Adipocyte (in vitro differentiated cells): ENCODE data around the gene SHROOM3.

Experiments
- DNase-seq: peaks from one replicate; pipeline ENCODE4 v3.0.0-alpha.2; 2015; ENCODE audit warnings: low read depth
- H3K27me3 ChIP-seq: replicated peaks from 2 replicates; pipeline ENCODE4 v1.7.0; 2013; ENCODE audit warnings: mild to moderate bottlenecking, low read length, moderate library complexity; ENCODE audit not compliant: control insufficient read depth, insufficient read depth
- H3K36me3 ChIP-seq: 2 replicates; pipeline ENCODE4 v1.7.0; 2013; ENCODE audit warnings: low read length, mild to moderate bottlenecking, moderate library complexity; ENCODE audit not compliant: control insufficient read depth, insufficient read depth, severe bottlenecking
- H3K4me1 ChIP-seq: 2 replicates; pipeline ENCODE4 v1.7.0; 2013; ENCODE audit warnings: mild to moderate bottlenecking, low read length, moderate library complexity; ENCODE audit not compliant: control insufficient read depth, insufficient read depth
- H3K4me3 ChIP-seq: 2 replicates; pipeline ENCODE4 v1.7.0; 2013; ENCODE audit warnings: mild to moderate bottlenecking, low read length, moderate library complexity
- H3K9ac ChIP-seq: 2 replicates; pipeline ENCODE4 v1.7.0; 2013; ENCODE audit warnings: mild to moderate bottlenecking, low read length, moderate library complexity
- H3K9me3 ChIP-seq: 2 replicates; pipeline ENCODE4 v1.7.0; 2013; ENCODE audit warnings: mild to moderate bottlenecking, low read length, moderate library complexity; ENCODE audit not compliant: control insufficient read depth

SHROOM3 gene

GRCh38 chr4:76658231-76659102 is 223.4 kb downstream of the SHROOM3 start:
- peaks cover 26% of the 10 kb centered on the region for H3K4me1 ChIP-seq
- peak; percentile 83 for DNase-seq
- H3K9me3 ChIP-seq, result no peaks in the 10 kb centered on the region
- no peaks in the 10 kb centered on the region for H3K36me3 ChIP-seq
- no peaks in the 10 kb centered on the region for H3K27me3 ChIP-seq
- H3K9ac ChIP-seq, result no peak overlapping the region
- no peak overlapping the region for H3K4me3 ChIP-seq

GRCh38 chr4:76659103-76659490 is 224.1 kb downstream of the SHROOM3 start:
- Histone ChIP-seq H3K4me3 (no peak overlapping the region), H3K9ac (no peak overlapping the region), H3K9me3 (no peaks in the 10 kb centered on the region), H3K27me3 (no peaks in the 10 kb centered on the region), H3K4me1 (peaks cover 26% of the 10 kb centered on the region), H3K36me3 (no peaks in the 10 kb centered on the region)
- no peak for DNase-seq

GRCh38 chr4:76663824-76664223 is 228.8 kb downstream of the SHROOM3 start:
- H3K4me3 ChIP-seq, result no peak overlapping the region
- peaks cover 5% of the 10 kb centered on the region for H3K4me1 ChIP-seq
- H3K27me3 ChIP-seq, result no peaks in the 10 kb centered on the region
- H3K9ac ChIP-seq, result no peak overlapping the region
- no peaks in the 10 kb centered on the region for H3K36me3 ChIP-seq
- no peak for DNase-seq
- no peaks in the 10 kb centered on the region for H3K9me3 ChIP-seq

- no peaks in the 10 kb centered on the region for H3K4me1 ChIP-seq
- no peaks in the 10 kb centered on the region for H3K9me3 ChIP-seq
- no peak for DNase-seq
- H3K36me3 ChIP-seq, result no peaks in the 10 kb centered on the region
- H3K27me3 ChIP-seq, result no peaks in the 10 kb centered on the region
- H3K4me3 ChIP-seq, result no peak overlapping the region
- H3K9ac ChIP-seq, result no peak overlapping the region
These were observed 230.1 kb downstream of the SHROOM3 start for GRCh38 chr4:76665153-76665552.

GRCh38 chr4:76665721-76666120 is 230.7 kb downstream of the SHROOM3 start:
- no peak for DNase-seq
- H3K9ac ChIP-seq, result no peak overlapping the region
- H3K9me3 ChIP-seq, result no peaks in the 10 kb centered on the region
- H3K4me1 ChIP-seq, result no peaks in the 10 kb centered on the region
- H3K4me3 ChIP-seq, result no peak overlapping the region
- no peaks in the 10 kb centered on the region for H3K27me3 ChIP-seq
- no peaks in the 10 kb centered on the region for H3K36me3 ChIP-seq

- Histone ChIP-seq H3K9me3 (no peaks in the 10 kb centered on the region), H3K4me3 (no peak overlapping the region), H3K36me3 (no peaks in the 10 kb centered on the region), H3K4me1 (no peaks in the 10 kb centered on the region), H3K27me3 (no peaks in the 10 kb centered on the region), H3K9ac (no peak overlapping the region)
- peak; percentile 41 for DNase-seq
These were observed 232.0 kb downstream of the SHROOM3 start for GRCh38 chr4:76666944-76667532.

- Histone ChIP-seq H3K4me1 (no peaks in the 10 kb centered on the region), H3K27me3 (no peaks in the 10 kb centered on the region), H3K9me3 (no peaks in the 10 kb centered on the region), H3K4me3 (no peak overlapping the region), H3K36me3 (no peaks in the 10 kb centered on the region), H3K9ac (no peak overlapping the region)
- DNase-seq, result no peak
These were observed 235.6 kb downstream of the SHROOM3 start for GRCh38 chr4:76670631-76671030.

GRCh38 chr4:76673362-76673761 is 238.3 kb downstream of the SHROOM3 start:
- Histone ChIP-seq H3K4me3 (no peak overlapping the region), H3K27me3 (no peaks in the 10 kb centered on the region)
- DNase-seq, result peak; percentile 79

GRCh38 chr4:76674983-76675382 is 240.0 kb downstream of the SHROOM3 start:
- Histone ChIP-seq H3K9ac (no peak overlapping the region), H3K9me3 (no peaks in the 10 kb centered on the region), H3K4me3 (no peak overlapping the region), H3K27me3 (no peaks in the 10 kb centered on the region), H3K4me1 (no peaks in the 10 kb centered on the region), H3K36me3 (no peaks in the 10 kb centered on the region)
- no peak for DNase-seq

More at GRCh38 chr4:76673362-76673761, 238.3 kb downstream of the SHROOM3 start:
- Histone ChIP-seq H3K9ac (no peak overlapping the region), H3K4me1 (no peaks in the 10 kb centered on the region), H3K9me3 (no peaks in the 10 kb centered on the region), H3K36me3 (no peaks in the 10 kb centered on the region)

- no peak overlapping the region for H3K9ac ChIP-seq
- H3K9me3 ChIP-seq, result no peaks in the 10 kb centered on the region
- no peaks in the 10 kb centered on the region for H3K36me3 ChIP-seq
- no peak overlapping the region for H3K4me3 ChIP-seq
- DNase-seq, result no peak
- no peaks in the 10 kb centered on the region for H3K27me3 ChIP-seq
- H3K4me1 ChIP-seq, result no peaks in the 10 kb centered on the region
These were observed 242.7 kb downstream of the SHROOM3 start for GRCh38 chr4:76677571-76678326.

GRCh38 chr4:76679691-76680090 is 244.7 kb downstream of the SHROOM3 start:
- no peaks in the 10 kb centered on the region for H3K36me3 ChIP-seq
- H3K4me3 ChIP-seq, result no peak overlapping the region
- no peak for DNase-seq
- H3K27me3 ChIP-seq, result no peaks in the 10 kb centered on the region
- no peak overlapping the region for H3K9ac ChIP-seq
- no peaks in the 10 kb centered on the region for H3K4me1 ChIP-seq
- no peaks in the 10 kb centered on the region for H3K9me3 ChIP-seq
